ENCODE results near the gene EEPD1.

EEPD1 gene

GRCh38 chr7:36295090-36295489 is 142.0 kb downstream of the EEPD1 start:
- no peak for TF ChIP-seq CTCF (IDR thresholded peaks at IDR 0.05; ENCODE audit: extremely low read depth, insufficient read depth, missing control alignments)
- no peak for DNase-seq (ENCODE audit: low spot score)
- in situ Hi-C loops (cut with MboI; ENCODE audit: low pct_unique_long_range_greater_than_20kb, low sequenced_read_pairs, unreplicated experiment) = loop anchor here (10.0 kb wide), 1 partner anchor 300 kb away; no protein-coding TSS in a partner anchor

GRCh38 chr7:36296284-36296683 is 143.2 kb downstream of the EEPD1 start:
- TF ChIP-seq CTCF (IDR thresholded peaks at IDR 0.05; ENCODE audit: extremely low read depth, insufficient read depth, missing control alignments) = no peak
- in situ Hi-C loops (cut with MboI; ENCODE audit: low pct_unique_long_range_greater_than_20kb, low sequenced_read_pairs, unreplicated experiment) = loop anchor here (10.0 kb wide), 1 partner anchor 301 kb away; no protein-coding TSS in a partner anchor
- DNase-seq (ENCODE audit: low spot score) = no peak

- TF ChIP-seq CTCF (IDR thresholded peaks at IDR 0.05; ENCODE audit: extremely low read depth, insufficient read depth, missing control alignments) = no peak
- in situ Hi-C loops (cut with MboI; ENCODE audit: low pct_unique_long_range_greater_than_20kb, low sequenced_read_pairs, unreplicated experiment) = loop anchor here (10.0 kb wide), 1 partner anchor 303 kb away; no protein-coding TSS in a partner anchor
- DNase-seq (ENCODE audit: low spot score) = no peak
These were observed 144.4 kb downstream of the EEPD1 start for GRCh38 chr7:36297364-36298009.

DNA sequence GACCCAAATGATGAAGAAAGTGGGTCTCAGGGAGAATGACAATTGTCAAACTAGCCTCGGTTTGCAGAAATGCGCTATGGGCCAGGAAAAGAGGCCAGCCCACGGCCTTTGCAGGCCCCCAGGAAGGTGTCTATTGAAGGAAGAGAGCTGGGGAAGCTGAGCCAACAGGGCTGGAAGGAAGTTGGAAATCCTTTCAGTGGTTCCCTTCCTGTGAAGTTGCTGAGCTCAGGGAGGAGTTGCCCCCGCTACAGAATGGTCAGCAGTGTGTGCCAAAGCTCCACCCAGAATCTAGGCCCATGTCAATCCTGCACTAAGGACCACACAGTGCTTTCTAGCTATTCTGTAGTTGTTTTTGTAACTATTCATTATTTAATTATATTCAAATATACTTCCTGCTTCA is 145.1 kb downstream of the EEPD1 start:
- no peak for TF ChIP-seq CTCF (IDR thresholded peaks at IDR 0.05; ENCODE audit: extremely low read depth, insufficient read depth, missing control alignments)
- no peak for DNase-seq (ENCODE audit: low spot score)
- in situ Hi-C loops (cut with MboI; ENCODE audit: low pct_unique_long_range_greater_than_20kb, low sequenced_read_pairs, unreplicated experiment) = loop anchor here (10.0 kb wide), 1 partner anchor 303 kb away; no protein-coding TSS in a partner anchor

DNA sequence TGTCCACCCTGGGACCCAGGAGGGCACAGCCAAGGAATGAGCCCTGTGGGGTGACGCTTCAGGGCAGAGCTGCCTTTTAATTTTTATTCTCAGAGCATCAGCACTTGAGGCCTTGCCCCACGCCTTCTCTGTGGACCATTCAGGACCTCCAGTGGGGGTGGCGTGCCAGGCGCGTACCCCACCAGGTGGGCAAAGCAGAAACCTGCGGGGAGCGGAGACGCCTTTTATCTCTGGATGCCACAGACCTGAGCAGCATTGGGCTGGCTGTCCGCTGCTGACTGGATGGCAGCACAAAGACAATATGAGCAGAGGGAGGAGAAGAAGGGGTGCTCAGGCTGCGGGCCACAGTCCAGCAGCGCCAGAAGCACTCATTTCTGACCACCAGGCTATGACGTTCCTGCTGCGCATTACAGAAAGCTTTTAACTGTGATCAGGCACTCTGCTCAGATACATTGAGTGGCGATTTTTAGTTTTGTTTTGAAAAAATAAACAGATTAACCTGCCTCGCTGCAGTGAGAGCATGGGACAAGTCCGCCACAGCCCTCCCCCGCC is 146.2 kb downstream of the EEPD1 start:
- in situ Hi-C loops (cut with MboI; ENCODE audit: low pct_unique_long_range_greater_than_20kb, low sequenced_read_pairs, unreplicated experiment) = loop anchor here (10.0 kb wide), 1 partner anchor 304 kb away; no protein-coding TSS in a partner anchor
- TF ChIP-seq CTCF (IDR thresholded peaks at IDR 0.05; ENCODE audit: extremely low read depth, insufficient read depth, missing control alignments) = no peak
- no peak for DNase-seq (ENCODE audit: low spot score)

GRCh38 chr7:36299823-36300341 is 146.8 kb downstream of the EEPD1 start:
- TF ChIP-seq CTCF (IDR thresholded peaks at IDR 0.05; ENCODE audit: extremely low read depth, insufficient read depth, missing control alignments) = no peak
- in situ Hi-C loops (cut with MboI; ENCODE audit: low pct_unique_long_range_greater_than_20kb, low sequenced_read_pairs, unreplicated experiment) = loop anchor here (10.0 kb wide), 1 partner anchor 305 kb away; no protein-coding TSS in a partner anchor
- no peak for DNase-seq (ENCODE audit: low spot score)
